ENCODE data around the gene RIMS3.
A peak's percentile ranks its signal among the peaks of the same experiment; 100 is the strongest.

Gene RIMS3

GRCh38 chr1:40665335-40666171 is at the start of gene RIMS3:
Gene RIMS3, minus strand, starts transcription at chr1:40665682. Its CDS starts 23,757 bp downstream, at chr1:40641925.
- peak; percentile 86 for DNase-seq (ENCODE audit: low spot score)
- Histone ChIP-seq H3K4me3 (peak within 1 kb of the TSS; percentile 97), H3K27ac (peak within 1 kb of the TSS; percentile 74 to 91)

GRCh38 chr1:40712997-40713396 is 47.5 kb upstream of the RIMS3 start:
- TF ChIP-seq CTCF (IDR thresholded peaks at IDR 0.05), result no peak
- no peak for DNase-seq (ENCODE audit: low spot score)
- peak overlapping the region in 1 of 2 donors; percentile 54 for H3K27ac ChIP-seq
- H3K4me3 ChIP-seq, result no peak overlapping the region

More at GRCh38 chr1:40665335-40666171, at the start of gene RIMS3:
- no peak for TF ChIP-seq CTCF (IDR thresholded peaks at IDR 0.05)

GRCh38 chr1:40712405-40712944 is 47.0 kb upstream of the RIMS3 start:
- no peak for DNase-seq (ENCODE audit: low spot score)
- H3K27ac ChIP-seq, result peak overlapping the region; percentile 47 to 78
- no peak overlapping the region for H3K4me3 ChIP-seq
- TF ChIP-seq CTCF (IDR thresholded peaks at IDR 0.05), result no peak

GRCh38 chr1:40711465-40712404 is 46.3 kb upstream of the RIMS3 start:
- Histone ChIP-seq H3K27ac (peak overlapping the region; percentile 47 to 78), H3K4me3 (peak overlapping the region; percentile 1)
- no peak for DNase-seq (ENCODE audit: low spot score)

GRCh38 chr1:40710581-40711315 is 45.3 kb upstream of the RIMS3 start:
- Histone ChIP-seq H3K4me3 (peak overlapping the region; percentile 68), H3K27ac (peak overlapping the region; percentile 47 to 78)
- TF ChIP-seq CTCF (IDR thresholded peaks at IDR 0.05), result no peak
- DNase-seq (ENCODE audit: low spot score), result no peak

More at GRCh38 chr1:40711465-40712404, 46.3 kb upstream of the RIMS3 start:
- TF ChIP-seq CTCF (IDR thresholded peaks at IDR 0.05), result no peak

- Histone ChIP-seq H3K4me3 (peak overlapping the region; percentile 68), H3K27ac (peak overlapping the region in 1 of 2 donors; percentile 72)
- TF ChIP-seq CTCF (IDR thresholded peaks at IDR 0.05), result no peak
- no peak for DNase-seq (ENCODE audit: low spot score)
Measured at GRCh38 chr1:40709802-40710278, 44.4 kb upstream of the RIMS3 start.

All from coronary artery (tissue), 2 donors.